ENCODE data around the gene LRRC45. TPM values are rescaled to one million over a fixed set of nuclear protein-coding genes. Genes with fewer than 3 reads are reported as not detected.

LRRC45 gene
- total and polyA plus RNA-seq, 9 of the 15 experiments (the other 6 are each of a cell fraction or from before 2014, with no cell fraction given) = 3.5 to 21.5 (median 11.2) TPM; not detected in 2

DNA sequence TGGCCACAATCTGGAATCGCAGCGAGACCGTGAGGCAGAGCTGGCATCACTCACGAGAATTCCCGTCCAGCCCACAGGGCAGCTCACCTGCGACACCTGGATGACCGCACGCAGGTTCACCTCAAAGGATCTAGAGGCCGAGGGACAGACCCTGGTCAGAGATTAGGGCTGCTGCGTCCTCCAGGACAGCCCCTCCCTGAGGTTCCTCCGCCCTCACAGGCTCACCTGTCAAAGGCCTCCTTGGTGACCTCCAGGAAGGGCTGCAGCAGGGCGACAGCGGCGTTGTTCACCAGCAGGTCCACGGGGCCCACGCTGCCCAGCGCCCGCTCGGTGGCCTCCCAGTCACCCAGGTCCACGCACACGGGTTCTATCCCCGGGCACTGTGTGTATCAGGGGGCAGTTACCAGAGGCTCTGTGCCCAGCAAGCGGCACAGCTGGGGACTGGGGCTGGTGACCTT is 13.6 kb downstream of the LRRC45 start:
- Histone ChIP-seq H3K27ac (ENCODE audit: extremely low read depth, low read depth, low read length) (peak overlapping the region; percentile 98), H3K4me3 (peak overlapping the region; percentile 97), H3K9ac (ENCODE audit: insufficient read depth in 1 of 2, low read depth in 2 of 2, low read length in 2 of 2) (peak overlapping the region; percentile 83 to 97), H3K4me1 (replicated peaks in 1 of 2; ENCODE audit: control insufficient read depth in 2 of 2, insufficient read depth in 2 of 2, low read length in 2 of 2) (peaks cover 29 to 73% of the 10 kb centered on the region in 2 experiments), H3K4me2 (ENCODE audit: insufficient read depth, low read length) (peak overlapping the region; percentile 95), H3K27me3 (ENCODE audit: control insufficient read depth in 2 of 2, insufficient read depth in 2 of 2, low read length in 2 of 2) (no peaks in the 10 kb centered on the region), H2AFZ (ENCODE audit: low read depth, low read length) (no peak overlapping the region), H3K9me1 (ENCODE audit: control insufficient read depth, insufficient read depth, low read length) (peaks cover 6% of the 10 kb centered on the region), H4K20me1 (replicated peaks; ENCODE audit: control insufficient read depth, insufficient read depth, low read length) (peaks cover 21% of the 10 kb centered on the region; the same call in 1 of the 2 replicates), H3K79me2 (ENCODE audit: control insufficient read depth, insufficient read depth, low read length) (peaks cover 41% of the 10 kb centered on the region), H3K9me3 (replicated peaks; ENCODE audit: control insufficient read depth, insufficient read depth, low read depth, low read length) (no peaks in the 10 kb centered on the region), H3K36me3 (ENCODE audit: control insufficient read depth, insufficient read depth, low read length) (peaks cover 38% of the 10 kb centered on the region; the same call in 2 of the 3 replicates)
- intact Hi-C loops (cut with micrococcal nuclease) (loop anchor here (10.0 kb wide), 1 partner anchor 308 kb away; no protein-coding TSS in a partner anchor), in situ Hi-C loops (cut with MboI) (no loop called here)
- ATAC-seq (no peak; the same call in 2 of the 3 replicates), DNase-seq (ENCODE audit: extremely low read depth in 1 of 4, low spot score in 3 of 4) (peak in 1 of 4 experiments; percentile 42), FAIRE-seq (no peak)
- ChIA-PET CTCF (ENCODE audit: low intra/inter-chr PET ratio) (interaction anchor here (0.7 to 2.0 kb wide), 2 partner anchors 77 to 273 kb away, joined by 4 to 14 read pairs; no protein-coding TSS in a partner anchor), POLR2A (interaction anchor here (0.6 to 6.4 kb wide), 5 partner anchors 8 to 31 kb away, joined by 3 to 51 read pairs (median 5); partner anchors contain the start of genes CENPX and LRRC45)
- TF ChIP-seq, protein P1, sequence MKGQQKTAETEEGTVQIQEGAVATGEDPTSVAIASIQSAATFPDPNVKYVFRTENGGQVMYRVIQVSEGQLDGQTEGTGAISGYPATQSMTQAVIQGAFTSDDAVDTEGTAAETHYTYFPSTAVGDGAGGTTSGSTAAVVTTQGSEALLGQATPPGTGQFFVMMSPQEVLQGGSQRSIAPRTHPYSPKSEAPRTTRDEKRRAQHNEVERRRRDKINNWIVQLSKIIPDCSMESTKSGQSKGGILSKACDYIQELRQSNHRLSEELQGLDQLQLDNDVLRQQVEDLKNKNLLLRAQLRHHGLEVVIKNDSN (CRISPR knock-in tag; IDR thresholded peaks at IDR 0.05) = peak; percentile 18; the same call in 1 of the 2 replicates
- TF ChIP-seq, protein P2, sequence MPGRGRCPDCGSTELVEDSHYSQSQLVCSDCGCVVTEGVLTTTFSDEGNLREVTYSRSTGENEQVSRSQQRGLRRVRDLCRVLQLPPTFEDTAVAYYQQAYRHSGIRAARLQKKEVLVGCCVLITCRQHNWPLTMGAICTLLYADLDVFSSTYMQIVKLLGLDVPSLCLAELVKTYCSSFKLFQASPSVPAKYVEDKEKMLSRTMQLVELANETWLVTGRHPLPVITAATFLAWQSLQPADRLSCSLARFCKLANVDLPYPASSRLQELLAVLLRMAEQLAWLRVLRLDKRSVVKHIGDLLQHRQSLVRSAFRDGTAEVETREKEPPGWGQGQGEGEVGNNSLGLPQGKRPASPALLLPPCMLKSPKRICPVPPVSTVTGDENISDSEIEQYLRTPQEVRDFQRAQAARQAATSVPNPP (IDR thresholded peaks at IDR 0.05; ENCODE audit: borderline replicate concordance, insufficient read depth, insufficient read length) = no peak
- no peak for TF ChIP-seq RBM25 (IDR thresholded peaks at IDR 0.05; ENCODE audit: low read depth, low read length, severe bottlenecking)
- no peak for TF ChIP-seq PCBP1 (IDR thresholded peaks at IDR 0.05; ENCODE audit: low read depth, low read length, poor library complexity, severe bottlenecking)
- TF ChIP-seq, protein P3, sequence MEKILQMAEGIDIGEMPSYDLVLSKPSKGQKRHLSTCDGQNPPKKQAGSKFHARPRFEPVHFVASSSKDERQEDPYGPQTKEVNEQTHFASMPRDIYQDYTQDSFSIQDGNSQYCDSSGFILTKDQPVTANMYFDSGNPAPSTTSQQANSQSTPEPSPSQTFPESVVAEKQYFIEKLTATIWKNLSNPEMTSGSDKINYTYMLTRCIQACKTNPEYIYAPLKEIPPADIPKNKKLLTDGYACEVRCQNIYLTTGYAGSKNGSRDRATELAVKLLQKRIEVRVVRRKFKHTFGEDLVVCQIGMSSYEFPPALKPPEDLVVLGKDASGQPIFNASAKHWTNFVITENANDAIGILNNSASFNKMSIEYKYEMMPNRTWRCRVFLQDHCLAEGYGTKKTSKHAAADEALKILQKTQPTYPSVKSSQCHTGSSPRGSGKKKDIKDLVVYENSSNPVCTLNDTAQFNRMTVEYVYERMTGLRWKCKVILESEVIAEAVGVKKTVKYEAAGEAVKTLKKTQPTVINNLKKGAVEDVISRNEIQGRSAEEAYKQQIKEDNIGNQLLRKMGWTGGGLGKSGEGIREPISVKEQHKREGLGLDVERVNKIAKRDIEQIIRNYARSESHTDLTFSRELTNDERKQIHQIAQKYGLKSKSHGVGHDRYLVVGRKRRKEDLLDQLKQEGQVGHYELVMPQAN (IDR thresholded peaks at IDR 0.05; ENCODE audit: borderline replicate concordance) = 0 out of 2 replicates have a peak, but pooled peaks have one; percentile 23
- no peak for TF ChIP-seq PHTF2 (CRISPR knock-in tag; IDR thresholded peaks at IDR 0.05)
- no peak for TF ChIP-seq SP1 (CRISPR knock-in tag; IDR thresholded peaks at IDR 0.05)
- TF ChIP-seq MYC (IDR thresholded peaks at IDR 0.05; ENCODE audit: low read depth, low read length) = no peak
- TF ChIP-seq MYC (CRISPR knock-in tag; IDR thresholded peaks at IDR 0.05; ENCODE audit: borderline replicate concordance, low read depth) = 0 out of 2 replicates have a peak, but pooled peaks have one; percentile 57
- TF ChIP-seq KDM5B (IDR thresholded peaks at IDR 0.05; ENCODE audit: insufficient replicate concordance, low read depth, low read length) = peak; percentile 28
- no peak for TF ChIP-seq ZSCAN32 (CRISPR knock-in tag; IDR thresholded peaks at IDR 0.05)
- TF ChIP-seq ZEB2 (IDR thresholded peaks at IDR 0.05) = peak; percentile 71; the same call in 1 of the 2 replicates
- TF ChIP-seq SPI1 (IDR thresholded peaks at IDR 0.05; ENCODE audit: borderline replicate concordance, low read depth, low read length) = no peak
- no peak for TF ChIP-seq POLR2AphosphoS5 (IDR thresholded peaks at IDR 0.05; ENCODE audit: control insufficient read depth, insufficient read depth, low read depth, low read length)
- TF ChIP-seq NFIX (CRISPR knock-in tag; IDR thresholded peaks at IDR 0.05; ENCODE audit: low read depth) = no peak
- no peak for TF ChIP-seq ZNF133 (CRISPR knock-in tag; IDR thresholded peaks at IDR 0.05)
- WGBS (ENCODE audit: insufficient coverage, low coverage, missing lambda C conversion rate) = 13% methylated on average over 23 of the region's 23 CpGs
- no TSS peak for BruUV-seq (replicated peaks)
